SHP77 treated with DMSO at 0.1 percent for 48 hours (cell line): ENCODE measurements around the gene UGT1A10.

Source experiments
- DNase-seq: peaks from one replicate; lab custom pipeline; 2025; lab: John Stamatoyannopoulos, UW

Gene UGT1A10

DNA sequence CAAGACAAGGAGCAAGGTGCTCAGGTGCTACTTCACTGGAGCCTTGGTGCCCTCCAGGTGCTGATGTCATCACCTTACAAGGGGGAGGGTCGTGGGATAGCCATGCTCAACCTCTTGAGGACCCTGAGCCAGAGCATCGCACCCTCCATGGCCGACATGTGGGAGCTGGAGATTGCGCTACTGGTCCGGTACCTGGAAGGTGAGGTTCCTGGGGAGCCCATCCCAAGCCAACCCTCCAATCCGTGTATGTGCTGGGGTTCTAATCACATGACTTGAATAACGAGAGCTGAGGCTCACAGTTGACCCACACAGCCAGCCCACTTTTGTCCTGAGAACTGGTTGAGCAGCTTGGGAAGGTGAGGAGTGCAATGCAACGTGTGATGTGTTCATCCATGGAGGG is 167.7 kb downstream of the UGT1A10 start:
- DNase-seq = no peak

DNA sequence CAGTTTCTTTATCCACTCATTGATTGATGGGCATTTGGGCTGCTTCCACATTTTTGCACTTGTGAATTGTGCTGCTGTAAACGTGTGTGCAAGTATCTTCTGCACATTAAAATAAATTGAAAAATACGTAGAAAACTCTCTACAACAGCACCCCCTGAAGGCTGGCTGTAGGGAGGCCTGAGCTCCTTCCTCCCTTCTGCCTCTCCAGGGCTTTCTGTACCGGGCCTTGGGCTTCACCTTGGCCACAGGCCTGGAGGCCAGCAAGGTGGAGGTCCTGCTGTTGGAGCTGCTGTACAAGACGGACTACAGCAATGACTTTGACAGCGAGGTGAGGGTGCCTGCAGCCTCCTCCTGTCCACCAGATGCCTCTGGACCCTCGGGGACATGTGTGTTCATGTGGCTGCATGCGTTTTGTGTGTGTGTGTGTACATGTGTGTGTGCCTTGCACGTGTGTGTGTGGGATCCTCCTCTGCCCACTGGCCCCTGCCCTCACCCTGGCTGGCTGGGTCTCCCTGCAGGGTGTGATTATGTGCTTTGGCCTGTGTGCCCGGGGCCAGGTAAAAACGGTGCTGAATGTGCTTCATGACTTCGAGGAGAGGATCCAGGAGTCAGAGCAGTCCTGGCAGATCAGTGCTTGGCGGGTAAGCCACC is 171.1 kb downstream of the UGT1A10 start:
- no peak for DNase-seq

DNA sequence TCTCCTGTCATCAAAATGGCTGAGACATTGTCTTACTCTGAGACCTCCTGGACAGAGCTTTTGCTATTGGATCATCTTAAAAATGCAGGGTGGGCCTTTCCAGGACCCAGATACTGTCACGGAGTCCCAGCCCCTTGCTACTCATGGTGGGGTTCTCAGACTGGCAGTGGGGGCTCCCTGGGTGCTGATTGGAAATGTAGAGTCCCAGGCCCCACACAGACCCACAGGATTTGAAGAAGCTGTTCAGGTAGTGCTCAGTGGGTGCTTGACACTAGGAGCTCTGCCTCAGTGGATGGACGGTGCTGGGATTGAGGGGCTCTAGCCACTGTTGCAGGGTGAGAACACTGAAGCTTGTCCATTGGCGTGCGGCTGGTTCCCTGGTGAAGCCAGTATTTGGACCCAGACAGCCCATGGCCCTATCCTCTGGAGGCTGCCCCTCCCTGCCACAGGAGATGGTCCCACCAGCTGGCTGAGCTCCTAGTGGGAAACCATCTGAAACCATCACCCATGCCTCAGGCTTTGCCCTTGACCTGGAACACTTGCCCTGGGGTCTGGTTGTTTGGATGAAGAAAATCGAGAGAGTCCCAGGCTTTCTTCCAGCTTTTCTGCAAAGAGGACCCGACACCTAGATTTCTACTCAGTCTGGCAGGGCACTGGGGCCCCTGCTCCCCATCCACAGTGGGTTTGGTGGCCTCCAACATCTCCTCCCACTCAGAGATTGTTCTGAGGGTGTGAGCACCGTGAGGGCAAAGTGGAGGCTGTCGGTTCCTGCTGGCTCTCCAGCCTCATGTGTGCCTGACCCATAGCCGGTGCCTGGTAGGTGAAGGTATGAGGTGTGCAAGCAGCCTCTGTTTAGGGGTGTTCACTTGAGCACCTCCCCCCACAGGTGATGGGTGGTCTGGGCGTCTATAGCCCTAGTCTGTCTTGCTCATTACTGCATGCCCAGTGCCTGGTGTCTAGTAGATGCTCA is 172.0 kb downstream of the UGT1A10 start:
- no peak for DNase-seq

DNA sequence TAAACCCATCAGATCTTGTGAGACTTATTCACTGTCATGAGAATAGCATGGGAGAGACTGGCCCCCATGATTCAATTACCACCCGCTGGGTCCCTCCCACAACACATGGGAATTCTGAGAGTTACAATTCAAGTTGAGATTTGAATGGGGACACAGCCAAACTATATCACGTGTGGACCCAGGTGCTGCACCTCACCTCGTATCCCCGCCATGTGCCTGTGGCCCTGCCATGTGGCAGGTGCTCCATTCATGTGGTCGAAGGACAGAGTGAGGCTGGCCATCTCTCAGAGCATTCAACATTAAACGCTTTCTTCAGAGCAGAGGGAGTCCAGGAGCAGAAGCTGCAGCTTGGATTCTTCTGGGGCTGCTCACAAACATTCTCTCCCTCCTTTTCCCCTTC is 174.1 kb downstream of the UGT1A10 start:
- no peak for DNase-seq

DNA sequence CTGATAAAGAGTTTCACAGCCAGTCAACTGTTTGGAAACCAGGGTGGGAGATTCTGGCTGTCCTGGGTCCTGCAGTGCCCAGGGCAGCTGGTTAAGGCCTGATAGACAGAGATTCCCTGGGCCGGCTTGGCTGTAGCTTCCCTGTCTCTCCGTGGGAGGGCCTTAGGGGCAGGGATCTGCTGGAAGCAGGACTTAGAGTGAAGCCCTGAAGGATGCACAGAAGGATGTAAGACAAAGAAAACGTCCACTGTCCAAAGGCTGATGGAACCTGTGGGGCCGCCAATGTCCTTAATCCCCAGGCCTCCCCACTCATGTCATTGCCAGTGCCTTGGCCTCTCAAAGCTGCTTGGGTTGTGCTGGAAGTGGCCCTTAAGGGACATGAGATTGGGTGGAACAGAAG is 174.8 kb downstream of the UGT1A10 start:
- no peak for DNase-seq

DNA sequence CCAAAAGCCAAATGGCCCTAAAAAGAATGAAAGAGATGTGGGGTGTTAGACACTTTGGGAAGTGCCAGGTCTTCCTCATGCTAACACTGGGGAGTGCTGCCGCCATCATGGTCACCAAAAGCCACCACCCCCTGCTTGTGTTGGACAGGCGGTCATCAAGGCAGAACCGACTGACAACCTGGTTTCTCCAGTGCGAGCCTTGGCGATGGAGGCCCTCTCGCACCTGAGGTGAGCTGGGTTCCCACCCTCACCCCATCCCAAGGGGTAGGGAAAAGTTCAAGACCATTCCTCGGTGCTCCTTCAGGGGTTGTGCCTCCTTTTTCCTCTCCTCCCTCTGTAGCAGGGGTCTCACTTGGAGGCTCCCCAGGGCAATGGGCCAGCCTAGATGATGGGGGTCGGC is 175.5 kb downstream of the UGT1A10 start:
- no peak for DNase-seq

DNA sequence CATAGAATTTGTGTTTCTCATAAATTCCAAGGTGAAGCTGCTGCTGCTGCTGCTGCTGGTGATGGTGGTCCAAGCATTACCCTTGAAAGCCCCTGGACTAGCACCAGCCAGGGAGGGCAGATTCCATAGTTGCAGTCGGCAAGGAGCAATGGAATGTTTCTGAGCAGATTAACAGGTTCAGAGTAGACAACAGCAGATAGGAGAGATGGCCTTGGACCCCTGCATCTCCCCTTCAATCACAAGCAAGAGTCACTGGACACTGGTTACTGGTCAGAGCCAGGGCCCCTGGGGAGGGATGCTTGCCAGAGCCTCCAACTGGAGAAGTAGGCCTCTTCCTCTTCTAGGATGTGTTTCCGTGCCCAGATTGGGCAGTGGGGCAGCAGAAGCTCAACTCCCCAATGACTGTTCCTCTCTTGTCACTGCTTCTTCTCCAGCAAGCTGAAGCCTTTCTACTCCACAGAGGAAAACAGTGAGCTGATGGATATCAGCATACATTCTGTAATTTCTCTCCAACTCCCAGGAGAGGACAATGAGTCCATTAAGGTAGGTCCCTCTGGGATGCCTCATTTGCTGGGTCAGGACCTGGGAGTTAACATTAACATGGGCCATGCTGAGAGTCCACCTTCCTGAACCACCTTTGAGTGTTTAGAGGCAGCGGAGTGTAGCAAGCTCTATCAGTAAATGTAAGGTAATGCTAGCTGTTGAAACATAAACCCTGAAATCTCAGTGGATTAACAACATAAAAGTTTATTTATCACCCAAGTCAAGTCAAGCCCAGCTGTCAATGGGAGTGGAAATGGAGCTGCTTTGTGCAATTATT is 177.2 kb downstream of the UGT1A10 start:
- no peak for DNase-seq

DNA sequence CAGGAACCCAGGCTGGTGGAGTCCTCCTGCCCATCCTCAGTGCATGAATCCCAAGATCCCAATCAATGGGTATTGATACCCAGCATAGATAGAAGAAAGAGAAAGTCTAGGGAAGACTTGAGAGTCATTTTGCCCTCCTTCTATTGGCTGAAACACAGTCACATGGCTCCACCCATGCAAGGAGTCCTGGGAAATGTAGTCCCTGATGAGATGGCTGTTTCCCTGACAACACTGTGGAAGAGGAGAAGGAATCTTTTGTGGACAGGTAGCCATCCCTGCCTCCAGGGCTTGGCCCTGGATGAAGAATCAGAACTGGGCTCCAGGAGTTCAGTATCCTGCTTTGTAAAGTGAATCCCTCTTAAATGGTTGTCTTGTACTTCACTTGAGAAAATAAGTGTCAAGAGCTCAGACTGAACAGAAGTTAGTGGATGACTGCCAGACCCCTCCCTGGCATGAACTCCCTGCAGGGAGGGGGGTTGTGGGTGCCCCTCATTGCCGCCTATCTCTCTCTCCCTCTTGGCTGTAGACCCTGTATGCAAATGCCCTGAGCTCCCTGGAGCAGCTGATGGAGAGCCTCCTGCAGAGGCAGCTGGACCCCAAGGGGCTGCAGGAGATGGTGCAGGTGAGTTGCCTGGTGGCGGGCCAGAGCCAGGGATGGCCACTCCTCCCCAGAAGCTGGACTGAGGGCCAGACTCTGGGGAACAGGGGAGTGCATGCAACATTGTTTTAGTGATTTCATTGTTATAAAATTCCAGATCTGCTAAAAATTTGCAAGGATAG is 178.0 kb downstream of the UGT1A10 start:
- no peak for DNase-seq

DNA sequence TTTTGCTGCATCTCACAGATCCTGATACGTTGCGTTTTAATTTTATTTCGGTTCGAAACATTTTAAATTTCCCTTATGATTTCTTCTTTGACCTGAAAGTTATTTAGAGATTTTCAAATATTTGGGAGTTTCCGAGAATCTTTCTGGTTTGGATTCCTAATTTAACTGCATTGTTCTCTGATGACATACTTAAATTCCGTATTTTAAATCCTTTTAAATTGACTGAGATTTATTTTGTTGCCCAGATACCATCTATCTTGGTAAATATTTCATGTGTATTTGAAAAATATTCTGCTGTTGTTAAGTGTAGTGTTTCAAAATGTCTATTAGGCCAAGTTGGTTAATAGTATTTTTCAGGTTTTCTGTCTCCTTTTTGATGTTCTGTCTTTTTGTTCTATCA is 179.6 kb downstream of the UGT1A10 start:
- no peak for DNase-seq

DNA sequence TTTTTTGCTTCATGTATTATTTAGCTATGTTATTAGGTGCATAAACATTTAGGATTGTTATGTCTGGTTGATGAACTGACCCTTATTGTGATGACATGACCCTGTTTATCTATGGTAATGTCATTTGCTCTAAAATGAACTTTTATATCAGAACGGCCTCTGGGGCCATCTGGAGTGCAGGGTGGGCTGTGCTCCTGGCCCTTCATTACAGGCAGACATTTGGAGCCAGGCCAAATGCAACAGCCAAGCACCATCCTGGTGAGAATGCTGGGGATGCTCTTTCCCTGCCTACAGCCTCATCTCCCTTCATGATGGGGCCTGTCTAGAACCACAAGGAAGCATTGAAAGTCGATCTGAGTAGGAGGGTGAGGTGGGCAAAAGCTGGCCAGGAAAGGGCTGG is 180.1 kb downstream of the UGT1A10 start:
- no peak for DNase-seq

DNA sequence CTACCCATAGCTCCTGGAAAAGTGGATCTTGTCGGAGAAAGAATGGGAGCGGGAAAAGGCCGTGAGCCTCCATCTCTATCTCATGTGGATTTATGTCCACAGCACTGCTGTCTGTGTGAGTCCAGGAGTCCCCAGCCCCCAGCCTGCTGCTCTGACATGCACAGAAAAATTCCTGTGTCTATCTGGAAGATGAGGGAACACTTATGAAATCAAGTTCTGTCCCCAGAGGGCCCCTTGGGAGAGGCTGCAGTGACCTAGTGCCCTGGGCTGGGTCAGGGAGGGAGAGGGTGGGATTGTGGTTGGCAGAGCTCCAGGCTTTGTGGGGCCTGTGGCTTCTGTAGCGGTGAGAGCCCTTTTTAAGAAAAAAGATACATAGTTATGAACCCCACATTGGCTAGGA is 180.5 kb downstream of the UGT1A10 start:
- DNase-seq = no peak

DNA sequence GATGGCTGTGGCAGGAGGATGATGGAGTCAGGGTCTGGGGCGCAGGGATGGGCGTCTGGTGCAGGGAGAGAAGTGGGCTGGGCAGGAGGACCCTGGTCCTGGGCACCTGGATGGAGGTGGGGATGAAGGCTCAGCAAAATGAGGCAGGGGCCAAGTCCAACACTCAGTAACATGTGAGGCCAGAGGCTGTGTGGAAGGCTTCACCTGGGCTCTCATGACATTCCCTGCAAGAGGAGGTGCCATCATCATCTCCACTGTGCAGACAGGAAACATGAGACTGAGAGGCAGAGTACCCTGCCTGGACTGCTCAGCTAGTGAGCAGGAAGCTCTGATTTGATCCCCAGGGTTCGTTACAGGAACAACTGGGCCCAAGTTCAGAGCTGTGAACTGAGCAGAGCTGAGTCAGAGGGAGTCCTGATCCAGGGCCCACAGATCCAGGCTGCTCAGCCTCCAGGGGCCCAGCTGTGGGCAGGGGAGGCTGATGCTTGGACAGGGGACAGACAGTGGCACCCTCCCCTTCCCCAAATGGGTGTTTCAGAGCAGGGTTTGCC is 181.2 kb downstream of the UGT1A10 start:
- no peak for DNase-seq

DNA sequence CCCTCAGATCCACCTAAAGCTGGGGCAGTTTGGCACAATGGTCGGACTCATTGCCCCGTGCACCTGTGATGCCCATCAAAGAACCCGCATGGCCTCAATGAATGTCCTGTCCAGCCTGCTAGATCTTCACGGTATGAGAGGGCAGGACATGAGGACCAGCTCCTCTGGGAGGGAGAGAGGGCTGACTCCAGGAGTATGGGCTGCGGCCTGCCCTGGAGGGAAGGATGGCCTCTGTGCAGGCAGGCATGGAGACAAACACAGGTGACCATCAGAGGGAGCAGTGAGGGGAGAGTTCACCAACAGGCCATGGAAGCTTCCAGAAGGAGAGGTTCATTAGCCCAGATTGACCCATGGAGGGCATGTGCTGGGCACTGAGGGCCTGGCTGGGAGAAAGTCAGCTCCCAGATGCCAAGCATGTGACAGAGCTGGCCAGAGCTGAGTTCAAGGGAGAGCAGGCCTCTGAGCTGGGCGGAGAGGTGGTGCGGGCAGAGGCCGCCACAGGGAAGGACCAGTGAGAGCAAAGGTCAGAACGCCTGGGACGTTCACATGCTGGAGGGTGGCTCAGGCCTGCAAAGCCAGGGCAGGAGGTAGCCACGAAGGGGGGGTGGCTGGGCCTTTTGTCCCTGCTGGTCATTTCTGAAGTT is 181.9 kb downstream of the UGT1A10 start:
- no peak for DNase-seq

DNA sequence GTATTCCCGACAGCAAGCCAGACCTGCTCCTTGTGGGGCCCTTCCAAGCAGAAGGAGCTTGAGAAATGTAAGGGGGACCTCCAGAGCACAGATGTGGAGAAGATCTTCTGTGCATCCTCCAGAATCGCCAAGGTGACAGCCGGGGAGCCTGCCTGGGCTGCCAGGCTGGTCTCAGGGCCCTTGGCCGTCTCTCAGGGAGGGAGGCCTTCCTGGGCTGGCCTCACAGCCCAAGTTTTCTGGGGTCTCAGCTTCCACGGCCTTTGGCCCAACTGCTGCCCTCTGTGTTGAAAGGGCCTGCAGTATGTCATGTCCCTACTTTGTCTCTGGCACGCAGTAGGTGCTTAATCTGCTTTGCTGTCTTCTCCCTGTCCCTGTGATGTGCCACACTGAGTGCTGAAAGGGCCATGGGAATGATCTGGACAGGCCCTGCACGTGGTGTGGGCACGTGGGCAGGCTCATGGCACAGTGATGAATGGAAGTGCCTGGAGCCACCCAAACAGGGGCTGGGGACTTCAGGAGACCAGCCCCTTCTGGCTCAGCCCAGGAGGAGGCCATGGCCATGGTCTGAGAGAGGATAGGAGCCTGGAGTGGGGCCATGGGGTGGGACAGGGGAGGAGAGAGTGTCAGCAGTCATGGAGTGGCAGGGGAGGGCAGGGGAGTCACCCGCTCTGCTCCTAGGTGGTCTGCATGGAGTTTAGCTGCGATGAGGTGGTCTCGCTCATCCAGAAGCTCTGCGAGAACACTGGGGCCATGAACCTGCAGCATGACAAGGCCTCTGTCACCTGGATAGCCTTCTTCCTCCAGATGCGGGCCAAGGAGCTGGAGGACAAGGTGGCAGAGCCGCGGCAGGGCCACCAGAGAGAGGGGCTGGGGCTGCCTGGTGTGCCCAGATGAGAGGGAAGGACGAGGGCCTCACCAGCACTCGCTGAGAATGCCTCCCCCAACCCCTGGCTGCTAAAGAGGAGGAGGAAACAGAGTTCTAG is 182.7 kb downstream of the UGT1A10 start:
- DNase-seq = no peak

DNA sequence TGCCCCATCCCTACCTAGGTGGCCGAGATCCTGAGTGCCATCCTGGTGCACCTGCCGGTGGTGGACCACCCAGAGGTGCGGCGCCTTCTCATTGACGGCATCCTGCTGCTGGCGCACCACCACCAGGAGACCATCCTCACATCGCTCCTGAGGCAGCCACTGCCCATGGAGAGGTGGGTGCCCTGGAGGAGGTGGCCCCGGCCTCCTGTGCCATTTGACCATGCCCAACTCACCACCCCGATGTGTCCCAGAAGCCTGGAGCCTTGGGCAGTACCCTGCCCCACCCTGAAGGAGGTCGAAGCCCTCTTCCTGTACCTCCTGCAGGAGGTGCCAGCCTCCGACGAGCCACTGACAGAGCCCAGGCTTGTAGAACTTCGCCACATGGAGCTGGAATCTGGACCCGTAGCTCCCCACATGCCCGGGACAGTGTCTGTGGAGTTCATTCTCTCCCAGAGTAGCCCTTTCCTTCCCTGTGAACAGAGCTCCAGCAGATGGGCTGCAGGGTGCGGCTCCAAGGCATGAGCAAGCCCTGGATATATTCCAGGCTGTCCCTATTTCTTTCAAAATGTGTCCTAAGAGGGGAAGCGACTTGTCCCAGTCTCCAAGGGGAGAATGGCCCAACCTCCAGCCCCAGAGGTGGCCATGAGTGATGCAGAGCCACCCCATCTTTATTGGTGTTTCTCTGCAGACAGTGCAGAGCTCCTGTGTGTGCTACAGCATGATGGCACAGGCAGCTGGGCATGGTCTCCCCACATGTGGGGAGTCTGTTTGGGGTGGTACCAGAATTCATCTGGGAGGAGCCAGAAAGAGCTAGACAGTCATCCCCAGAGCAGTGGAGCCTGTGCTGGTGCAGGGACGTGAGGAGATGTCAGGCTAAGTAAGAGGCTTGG is 183.9 kb downstream of the UGT1A10 start:
- DNase-seq = no peak

DNA sequence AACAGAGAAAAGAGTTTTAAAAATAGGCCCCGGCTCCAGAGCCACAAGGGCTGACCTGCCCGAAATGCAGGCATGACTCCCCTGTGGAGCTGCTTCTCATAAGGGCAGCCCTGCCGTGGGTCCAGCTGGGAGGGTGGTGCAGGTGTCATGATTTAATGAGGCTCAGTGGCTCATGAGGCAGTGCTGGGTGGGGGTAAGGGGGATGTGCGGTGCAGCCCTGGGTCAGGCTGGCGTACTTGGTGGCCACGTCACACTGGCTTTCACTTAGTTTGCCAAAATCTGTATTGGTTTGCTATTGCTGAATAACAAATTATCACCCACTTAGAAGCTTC is 184.5 kb downstream of the UGT1A10 start:
- no peak for DNase-seq

DNA sequence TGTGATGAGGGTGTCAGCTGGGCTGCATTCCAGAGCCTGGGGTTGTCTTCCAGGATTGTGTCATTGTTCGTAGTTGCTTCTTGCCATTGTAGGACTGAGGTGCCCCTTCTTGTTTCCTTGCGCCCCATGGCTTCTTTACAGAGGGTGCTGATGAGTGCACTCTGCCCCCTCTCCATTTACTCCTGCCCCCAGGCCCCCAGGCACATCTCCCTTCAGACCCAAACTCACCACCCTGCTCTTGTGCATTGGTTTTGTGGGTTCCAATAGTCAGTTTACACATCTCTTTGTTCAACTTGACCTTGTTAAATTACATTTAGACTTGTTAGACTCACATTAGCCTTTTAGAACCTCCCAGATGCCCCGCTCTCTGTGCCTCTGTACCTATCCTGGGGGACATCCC is 184.9 kb downstream of the UGT1A10 start:
- DNase-seq = no peak

DNA sequence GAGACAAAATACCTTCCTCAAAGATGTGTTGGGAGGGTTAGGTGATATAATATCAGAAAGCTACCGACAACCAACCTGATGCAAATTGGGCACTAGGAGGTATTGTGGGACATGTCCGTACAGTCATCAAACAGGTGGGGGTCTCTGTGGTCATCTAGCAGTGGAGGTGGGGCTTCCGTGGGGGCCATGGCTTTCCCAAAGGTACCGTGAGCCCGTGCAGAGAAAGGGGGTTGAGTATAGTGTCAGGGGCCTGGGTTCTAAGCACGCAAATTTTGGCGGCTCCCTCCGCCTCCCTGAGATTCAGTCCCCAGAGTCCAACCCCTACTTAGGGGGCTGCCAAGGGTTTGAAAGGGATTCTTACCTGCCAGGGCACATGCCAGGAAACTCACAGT is 185.5 kb downstream of the UGT1A10 start:
- no peak for DNase-seq
